A549 (cell line): ENCODE results near the gene SPAG9.

ENCODE experiments used
- BHLHE40 ChIP-seq: IDR thresholded peaks from 2 replicates; pipeline ENCODE4 v1.6.1; 2012; ENCODE audit warnings: low read depth, low read length, inconsistent platforms
- CTCF ChIP-seq: fragments of >200 bp; sonication (Bioruptor Twin); formaldehyde crosslinking; IDR thresholded peaks from 3 replicates; pipeline ENCODE4 v1.5.1; 2016
- EHMT2 ChIP-seq: fragments of 200-600 bp; sonication (generic); IDR thresholded peaks from 2 replicates; pipeline ENCODE4 v1.6.1; 2016; ENCODE audit warnings: antibody characterized with exemption, low read depth, mild to moderate bottlenecking, moderate library complexity
- EP300 ChIP-seq, 2 experiments: fragments of >200 bp; sonication (Bioruptor Twin); formaldehyde crosslinking; IDR thresholded peaks; 2 replicates in 1 of 2; 3 replicates in 1 of 2; pipeline ENCODE4 v1.6.1; 2016 to 2017
- HDAC2 ChIP-seq: fragments of 200-600 bp; sonication (generic); IDR thresholded peaks from 2 replicates; pipeline ENCODE4 v1.6.1; 2016
- HMGXB4 ChIP-seq: fragments of 250-450 bp; sonication (Bioruptor Pico); IDR thresholded peaks from 2 replicates; pipeline ENCODE4 v1.5.0; 2021; ENCODE audit warnings: mild to moderate bottlenecking, moderate library complexity, borderline replicate concordance
- JUN ChIP-seq, 2 experiments: fragments of >200 bp; sonication (Bioruptor Twin); formaldehyde crosslinking; IDR thresholded peaks; 2 replicates in 1 of 2; 3 replicates in 1 of 2; pipeline ENCODE4 v1.6.1; 2016 to 2017
- PBX3 ChIP-seq: IDR thresholded peaks from 2 replicates; pipeline ENCODE4 v1.6.1; 2012
- POLR2A ChIP-seq: IDR thresholded peaks from 2 replicates; pipeline ENCODE4 v1.6.1; 2012; ENCODE audit warnings: mild to moderate bottlenecking, low read length
- RFX5 ChIP-seq: fragments of 450-650 bp; IDR thresholded peaks from 2 replicates; pipeline ENCODE4 v1.7.1; 2014; ENCODE audit warnings: antibody characterized with exemption, mild to moderate bottlenecking, moderate library complexity
- USF2 ChIP-seq: fragments of 450-650 bp; IDR thresholded peaks from 2 replicates; pipeline ENCODE4 v1.6.1; 2014; ENCODE audit warnings: antibody characterized with exemption
- ZNF302 ChIP-seq: fragments of 250-450 bp; sonication (Bioruptor Pico); IDR thresholded peaks from 2 replicates; pipeline ENCODE4 v1.9.0; 2021; ENCODE audit warnings: inconsistent platforms, mild to moderate bottlenecking, moderate library complexity

- TF ChIP-seq RFX5 (no peak), BHLHE40 (no peak), EP300 (IDR thresholded peaks at IDR 0.05) (no peak), USF2 (no peak), CTCF (no peak), POLR2A (no peak), JUN (IDR thresholded peaks at IDR 0.05) (no peak), HMGXB4 (no peak), EHMT2 (no peak), PBX3 (no peak), ZNF302 (CRISPR knock-in tag) (no peak), HDAC2 (no peak)
These were observed 159.1 kb downstream of the SPAG9 start for GRCh38 chr17:50961282-50962220.
